PC-9 (cell line): ENCODE measurements around the gene XRCC4. TPM values are rescaled to one million over a fixed set of nuclear protein-coding genes. Genes with fewer than 3 reads are reported as not detected.

Source experiments
- BruUV-seq: library from RNA; stranded (reverse); fragments of 400-500 nt; replicated peaks from 2 replicates; lab custom pipeline; 2021; lab: Mats Ljungman, UMichigan
- CTCF ChIA-PET: fragments of 300-600 bp; sonication (Branson Sonifier 250); formaldehyde crosslinking; loops from one replicate; lab custom pipeline; 2022; ENCODE audit warnings: antibody characterized with exemption; lab: Charles Lee
- POLR2A ChIA-PET: fragments of 300-600 bp; sonication (Branson Sonifier 250); formaldehyde crosslinking; loops from one replicate; lab custom pipeline; 2022; ENCODE audit warnings: antibody characterized with exemption; ENCODE audit not compliant: unreplicated experiment; lab: Charles Lee
- DNase-seq, 2 experiments: peaks; one replicate each; pipeline versions ENCODE4 v3.0.0 to v3.0.0-alpha.2; 2015 to 2022; ENCODE audit warnings: mixed read lengths in 1 of 2
- H2AFZ ChIP-seq: fragments of 200-600 bp; sonication (generic); 2 replicates; pipeline ENCODE4 v1.8.1; 2017; ENCODE audit warnings: antibody characterized with exemption
- H3F3A ChIP-seq: fragments of 200-600 bp; sonication (generic); 2 replicates; pipeline ENCODE4 v1.8.1; 2017; ENCODE audit warnings: antibody characterized with exemption, mild to moderate bottlenecking, low read depth; ENCODE audit not compliant: insufficient read depth
- H3K27ac ChIP-seq: fragments of 200-600 bp; sonication (generic); 2 replicates; pipeline ENCODE4 v1.6.1; 2016; ENCODE audit warnings: mixed run types
- H3K27me3 ChIP-seq: fragments of 200-600 bp; sonication (generic); 2 replicates; pipeline ENCODE4 v1.6.1; 2016; ENCODE audit warnings: low read depth, mixed run types; ENCODE audit not compliant: insufficient read depth
- H3K36me3 ChIP-seq: fragments of 200-600 bp; sonication (generic); 2 replicates; pipeline ENCODE4 v1.6.1; 2016; ENCODE audit warnings: low read depth, mixed run types
- H3K4me1 ChIP-seq: fragments of 200-600 bp; sonication (generic); replicated peaks from 2 replicates; pipeline ENCODE4 v1.6.1; 2016; ENCODE audit warnings: mixed run types; ENCODE audit not compliant: insufficient read depth
- H3K4me2 ChIP-seq: fragments of 200-600 bp; sonication (generic); 2 replicates; pipeline ENCODE4 v1.6.1; 2017; ENCODE audit warnings: mixed run types
- H3K4me3 ChIP-seq: fragments of 200-600 bp; sonication (generic); 2 replicates; pipeline ENCODE4 v1.6.1; 2016; ENCODE audit warnings: mixed run types
- H3K79me2 ChIP-seq: fragments of 200-600 bp; sonication (generic); 2 replicates; pipeline ENCODE4 v1.6.1; 2017; ENCODE audit warnings: low read depth, mixed run types
- H3K9me2 ChIP-seq: fragments of 200-600 bp; sonication (generic); 2 replicates; pipeline ENCODE4 v1.8.1; 2017; ENCODE audit warnings: mild to moderate bottlenecking; ENCODE audit not compliant: insufficient read depth
- H3K9me3 ChIP-seq: fragments of 200-600 bp; sonication (generic); 2 replicates; pipeline ENCODE4 v1.8.1; 2016; ENCODE audit warnings: low read depth; ENCODE audit not compliant: insufficient read depth
- H4K20me1 ChIP-seq: fragments of 200-600 bp; sonication (generic); 2 replicates; pipeline ENCODE4 v1.8.1; 2017; ENCODE audit not compliant: insufficient read depth
- CTCF ChIP-seq: fragments of 200-600 bp; sonication (generic); conservative IDR thresholded peaks from 2 replicates; pipeline ENCODE4 v1.6.1; 2017; ENCODE audit warnings: mixed run types, antibody characterized with exemption, mild to moderate bottlenecking, moderate library complexity
- EZH2 ChIP-seq: fragments of 200-600 bp; sonication (generic); IDR thresholded peaks from 2 replicates; pipeline ENCODE4 v1.8.0; 2017; ENCODE audit warnings: antibody characterized with exemption, low read depth
- intact Hi-C: fragments of 100-400 bp; cut with micrococcal nuclease; formaldehyde crosslinking; loops from one replicate; pipeline ENCODE4 v1.10.0; 2022; ENCODE audit not compliant: unreplicated experiment
- total RNA-seq: library from RNA; stranded (reverse); gene quantifications from 2 replicates; pipeline ENCODE4 v1.2.3, GENCODE V29; 2021

Gene XRCC4
- total RNA-seq, 1 experiment from 2014 or later, result 12.2 TPM

DNA sequence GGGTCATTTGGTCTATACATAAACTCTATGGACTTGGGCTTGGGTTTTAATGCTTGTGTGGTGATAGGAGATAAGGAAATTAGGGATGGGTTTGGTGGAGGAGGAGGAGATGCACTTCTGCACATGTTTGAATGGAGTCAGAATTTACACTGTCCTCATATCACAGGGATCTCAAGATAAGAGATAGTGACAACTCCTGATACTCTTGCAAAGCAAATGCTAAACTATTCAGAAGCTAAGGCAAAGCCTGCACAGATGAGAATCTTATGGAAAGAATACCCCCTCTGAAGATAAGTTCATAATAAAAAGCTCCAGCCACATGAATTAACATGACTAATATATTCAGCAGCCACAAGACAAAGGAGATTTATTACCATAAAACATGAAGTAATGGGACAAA is 90.2 kb downstream of the XRCC4 start:
- Histone ChIP-seq H3K27ac (no peak overlapping the region), H3K4me3 (no peak overlapping the region), H3K4me1 (no peaks in the 10 kb centered on the region), H3K4me2 (no peak overlapping the region), H3K9me2 (no peaks in the 10 kb centered on the region), H3F3A (no peaks in the 10 kb centered on the region), H4K20me1 (no peaks in the 10 kb centered on the region), H3K27me3 (no peaks in the 10 kb centered on the region), H3K36me3 (no peaks in the 10 kb centered on the region), H2AFZ (no peak overlapping the region), H3K79me2 (no peaks in the 10 kb centered on the region), H3K9me3 (no peaks in the 10 kb centered on the region)
- TF ChIP-seq EZH2 (no peak), CTCF (no peak)
- CTCF ChIA-PET, result no interaction called here
- BruUV-seq, result no TSS peak
- POLR2A ChIA-PET, result no interaction called here
- intact Hi-C loops, result no loop called here
- DNase-seq, result no peak

- DNase-seq, result no peak
- Histone ChIP-seq H3K36me3 (no peaks in the 10 kb centered on the region), H3F3A (no peaks in the 10 kb centered on the region), H3K4me2 (no peak overlapping the region), H3K27me3 (no peaks in the 10 kb centered on the region), H3K4me3 (no peak overlapping the region), H2AFZ (no peak overlapping the region), H4K20me1 (no peaks in the 10 kb centered on the region), H3K9me3 (no peaks in the 10 kb centered on the region), H3K79me2 (no peaks in the 10 kb centered on the region), H3K4me1 (no peaks in the 10 kb centered on the region), H3K27ac (no peak overlapping the region), H3K9me2 (no peaks in the 10 kb centered on the region)
- intact Hi-C loops, result no loop called here
- TF ChIP-seq EZH2 (no peak), CTCF (no peak)
- BruUV-seq, result no TSS peak
- ChIA-PET POLR2A (no interaction called here), CTCF (no interaction called here)
Measured at GRCh38 chr5:83169571-83170337, 92.4 kb downstream of the XRCC4 start.

DNA sequence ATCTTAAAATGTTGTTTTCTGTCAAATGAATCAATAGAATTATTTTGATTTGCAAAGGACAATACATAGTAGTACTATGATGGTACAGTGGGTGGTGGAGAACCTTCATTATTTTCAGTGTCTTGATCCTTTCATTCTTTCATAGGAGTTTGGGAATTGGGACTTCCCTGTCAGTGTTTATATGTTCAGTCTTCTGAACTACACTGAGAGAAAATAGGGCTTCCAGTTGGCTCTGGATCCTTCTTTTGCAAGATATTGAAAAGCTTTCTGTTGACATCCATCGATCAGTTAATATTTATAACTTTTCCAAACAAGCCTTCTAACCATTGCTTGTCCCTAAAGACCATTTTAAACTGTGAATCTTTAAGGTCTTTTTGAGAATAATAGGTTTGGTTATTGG is 94.7 kb downstream of the XRCC4 start:
- TF ChIP-seq EZH2 (no peak), CTCF (no peak)
- Histone ChIP-seq H3K9me2 (no peaks in the 10 kb centered on the region), H3K36me3 (no peaks in the 10 kb centered on the region), H3F3A (no peaks in the 10 kb centered on the region), H3K79me2 (no peaks in the 10 kb centered on the region), H3K9me3 (no peaks in the 10 kb centered on the region), H3K27me3 (no peaks in the 10 kb centered on the region), H3K4me1 (no peaks in the 10 kb centered on the region), H4K20me1 (no peaks in the 10 kb centered on the region), H3K4me2 (no peak overlapping the region), H3K27ac (no peak overlapping the region), H3K4me3 (no peak overlapping the region), H2AFZ (no peak overlapping the region)
- ChIA-PET POLR2A (no interaction called here), CTCF (no interaction called here)
- intact Hi-C loops, result no loop called here
- no peak for DNase-seq
- BruUV-seq, result no TSS peak
